Parathyroid adenoma (tissue), 2 donors: ENCODE results near the gene LRRC26.

ENCODE experiments used
- H2AFZ ChIP-seq: fragments of 300-600 bp; sonication (generic); one replicate; pipeline ENCODE4 v1.7.0; 2017; ENCODE audit warnings: antibody characterized with exemption, mild to moderate bottlenecking
- H3K27ac ChIP-seq: fragments of 300-600 bp; sonication (generic); one replicate; pipeline ENCODE4 v1.7.0; 2017
- H3K27me3 ChIP-seq: fragments of 300-600 bp; sonication (generic); one replicate; pipeline ENCODE4 v1.7.0; 2017; ENCODE audit warnings: low read length; ENCODE audit not compliant: control insufficient read depth, insufficient read depth
- H3K36me3 ChIP-seq: fragments of 300-600 bp; sonication (generic); one replicate; pipeline ENCODE4 v1.7.0; 2017; ENCODE audit warnings: low read length; ENCODE audit not compliant: control insufficient read depth, insufficient read depth
- H3K4me1 ChIP-seq: fragments of 300-600 bp; sonication (generic); one replicate; pipeline ENCODE4 v1.7.0; 2017; ENCODE audit warnings: control low read depth
- H3K4me2 ChIP-seq: fragments of 300-600 bp; sonication (generic); one replicate; pipeline ENCODE4 v1.7.0; 2017; ENCODE audit warnings: low read length
- H3K4me3 ChIP-seq: fragments of 300-600 bp; sonication (generic); one replicate; pipeline ENCODE4 v1.7.0; 2017; ENCODE audit warnings: low read depth, low read length
- H3K79me2 ChIP-seq: fragments of 300-600 bp; sonication (generic); one replicate; pipeline ENCODE4 v1.7.0; 2017; ENCODE audit warnings: control low read depth
- H3K9ac ChIP-seq: fragments of 300-600 bp; sonication (generic); one replicate; pipeline ENCODE4 v1.7.0; 2017; ENCODE audit warnings: mild to moderate bottlenecking
- H3K9me3 ChIP-seq: fragments of 300-600 bp; sonication (generic); one replicate; pipeline ENCODE4 v1.7.0; 2017; ENCODE audit warnings: low read length; ENCODE audit not compliant: control insufficient read depth
- TF ChIP-seq, protein P1 (sequence below): fragments of 300-600 bp; sonication (generic); IDR thresholded peaks from one replicate; pipeline ENCODE4 v1.7.0; 2017; ENCODE audit warnings: antibody characterized with exemption, mild to moderate bottlenecking
- donor health status: primary hyperparathyroidism.

Gene LRRC26, protein sequence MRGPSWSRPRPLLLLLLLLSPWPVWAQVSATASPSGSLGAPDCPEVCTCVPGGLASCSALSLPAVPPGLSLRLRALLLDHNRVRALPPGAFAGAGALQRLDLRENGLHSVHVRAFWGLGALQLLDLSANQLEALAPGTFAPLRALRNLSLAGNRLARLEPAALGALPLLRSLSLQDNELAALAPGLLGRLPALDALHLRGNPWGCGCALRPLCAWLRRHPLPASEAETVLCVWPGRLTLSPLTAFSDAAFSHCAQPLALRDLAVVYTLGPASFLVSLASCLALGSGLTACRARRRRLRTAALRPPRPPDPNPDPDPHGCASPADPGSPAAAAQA

DNA sequence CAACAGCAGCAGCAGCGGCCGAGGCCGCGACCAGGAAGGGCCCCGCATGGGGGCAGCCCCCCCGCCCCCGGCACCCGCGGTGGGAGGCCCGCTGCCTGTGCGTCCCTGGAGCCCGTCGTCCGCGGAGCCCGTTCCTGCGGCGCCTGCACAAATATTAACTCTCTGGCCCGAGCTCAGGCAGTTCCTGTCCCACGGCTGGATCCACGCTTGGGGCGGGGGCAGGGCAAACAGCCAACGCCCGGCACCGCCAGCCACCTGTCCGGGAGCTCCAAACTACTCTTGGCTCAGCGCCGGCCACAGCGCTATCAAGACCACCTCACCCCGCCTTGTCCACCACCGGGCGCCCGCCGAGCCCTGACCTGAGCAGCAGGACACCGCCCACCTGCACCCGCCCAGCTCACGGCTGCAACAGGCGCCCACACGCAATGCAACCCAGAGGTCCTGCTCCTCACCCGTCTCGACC is at the start of gene LRRC26:
Gene LRRC26, minus strand, starts transcription at position 156 of the 463 bp plus-strand sequence. Its CDS starts 108 bp downstream, at position 48.
- no peak within 1 kb of the TSS for H3K27ac ChIP-seq
- H3K9me3 ChIP-seq = no peaks in the 10 kb centered on the region
- no peaks in the 10 kb centered on the region for H3K79me2 ChIP-seq
- H3K4me3 ChIP-seq = no peak within 1 kb of the TSS
- H3K27me3 ChIP-seq = peaks cover 12% of the 10 kb centered on the region
- H3K4me2 ChIP-seq = peak within 1 kb of the TSS; percentile 69
- no peak within 1 kb of the TSS for H3K9ac ChIP-seq
- no peaks in the 10 kb centered on the region for H3K4me1 ChIP-seq
- TF ChIP-seq, protein P1, sequence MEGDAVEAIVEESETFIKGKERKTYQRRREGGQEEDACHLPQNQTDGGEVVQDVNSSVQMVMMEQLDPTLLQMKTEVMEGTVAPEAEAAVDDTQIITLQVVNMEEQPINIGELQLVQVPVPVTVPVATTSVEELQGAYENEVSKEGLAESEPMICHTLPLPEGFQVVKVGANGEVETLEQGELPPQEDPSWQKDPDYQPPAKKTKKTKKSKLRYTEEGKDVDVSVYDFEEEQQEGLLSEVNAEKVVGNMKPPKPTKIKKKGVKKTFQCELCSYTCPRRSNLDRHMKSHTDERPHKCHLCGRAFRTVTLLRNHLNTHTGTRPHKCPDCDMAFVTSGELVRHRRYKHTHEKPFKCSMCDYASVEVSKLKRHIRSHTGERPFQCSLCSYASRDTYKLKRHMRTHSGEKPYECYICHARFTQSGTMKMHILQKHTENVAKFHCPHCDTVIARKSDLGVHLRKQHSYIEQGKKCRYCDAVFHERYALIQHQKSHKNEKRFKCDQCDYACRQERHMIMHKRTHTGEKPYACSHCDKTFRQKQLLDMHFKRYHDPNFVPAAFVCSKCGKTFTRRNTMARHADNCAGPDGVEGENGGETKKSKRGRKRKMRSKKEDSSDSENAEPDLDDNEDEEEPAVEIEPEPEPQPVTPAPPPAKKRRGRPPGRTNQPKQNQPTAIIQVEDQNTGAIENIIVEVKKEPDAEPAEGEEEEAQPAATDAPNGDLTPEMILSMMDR = no peak
- H3K36me3 ChIP-seq = no peaks in the 10 kb centered on the region
- H2AFZ ChIP-seq = no peak within 1 kb of the TSS

DNA sequence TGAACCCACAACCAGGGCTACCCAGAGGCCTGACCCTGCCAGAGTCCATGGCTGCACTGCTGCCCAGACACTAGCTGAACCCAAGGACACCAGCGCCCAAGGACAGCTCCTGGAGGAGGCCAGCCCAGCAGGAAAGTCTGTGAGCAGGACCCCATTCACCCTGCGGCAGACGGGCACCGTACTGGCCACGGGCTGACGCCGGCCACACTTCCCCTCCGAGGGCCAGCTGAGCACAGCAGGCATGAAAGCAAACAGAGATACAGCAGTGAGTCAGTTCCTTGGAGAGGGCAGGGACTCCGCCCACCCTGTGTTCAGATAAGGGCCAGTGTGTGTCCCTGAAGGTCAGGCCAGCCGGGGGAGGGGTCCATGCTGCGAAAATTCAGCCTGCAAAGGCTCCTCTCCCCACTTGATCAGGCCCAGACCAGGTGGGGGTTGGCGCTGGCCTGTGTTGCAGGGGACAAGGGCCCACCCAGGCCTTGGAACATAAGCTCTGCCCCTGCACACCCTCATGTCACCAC is 49.0 kb upstream of the LRRC26 start:
- no peaks in the 10 kb centered on the region for H3K4me1 ChIP-seq
- no peak overlapping the region for H3K9ac ChIP-seq
- TF ChIP-seq, protein P1 = no peak
- H3K27me3 ChIP-seq = no peaks in the 10 kb centered on the region
- H3K4me2 ChIP-seq = no peak overlapping the region
- H3K27ac ChIP-seq = no peak overlapping the region
- no peak overlapping the region for H2AFZ ChIP-seq
- H3K4me3 ChIP-seq = no peak overlapping the region
- no peaks in the 10 kb centered on the region for H3K36me3 ChIP-seq
- no peaks in the 10 kb centered on the region for H3K79me2 ChIP-seq
- H3K9me3 ChIP-seq = no peaks in the 10 kb centered on the region

DNA sequence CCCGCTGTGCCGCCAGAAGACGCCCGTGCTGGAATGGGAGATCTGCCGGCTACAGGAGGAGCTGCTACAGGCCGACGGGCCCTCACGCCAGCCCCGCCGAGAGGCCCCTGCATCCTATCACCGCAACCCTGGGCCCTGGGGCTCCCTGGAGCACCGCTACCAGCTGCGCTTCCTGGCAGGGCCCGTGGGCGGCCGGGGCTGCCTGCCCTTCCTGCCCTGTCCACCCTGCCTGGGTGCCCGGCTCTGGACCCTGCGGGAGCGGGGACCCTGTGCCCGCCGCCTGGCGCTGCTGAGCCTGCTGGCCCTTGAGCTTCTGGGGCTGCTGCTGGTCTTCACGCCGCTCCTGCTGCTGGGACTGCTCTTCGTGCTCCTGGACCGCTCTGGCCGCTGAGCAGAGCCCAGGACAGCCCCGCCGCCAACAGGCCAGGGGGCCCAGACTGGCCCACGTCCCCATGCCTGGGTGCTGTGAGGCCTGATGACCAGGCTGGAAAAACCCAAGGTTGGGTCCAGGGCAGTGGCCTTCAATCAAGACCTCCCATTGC is 48.4 kb upstream of the LRRC26 start:
- Histone ChIP-seq H2AFZ (no peak overlapping the region), H3K9me3 (no peaks in the 10 kb centered on the region), H3K27me3 (no peaks in the 10 kb centered on the region), H3K9ac (no peak overlapping the region), H3K4me2 (no peak overlapping the region), H3K27ac (no peak overlapping the region), H3K4me1 (no peaks in the 10 kb centered on the region), H3K79me2 (no peaks in the 10 kb centered on the region), H3K36me3 (no peaks in the 10 kb centered on the region), H3K4me3 (no peak overlapping the region)
- TF ChIP-seq, protein P1 = no peak

DNA sequence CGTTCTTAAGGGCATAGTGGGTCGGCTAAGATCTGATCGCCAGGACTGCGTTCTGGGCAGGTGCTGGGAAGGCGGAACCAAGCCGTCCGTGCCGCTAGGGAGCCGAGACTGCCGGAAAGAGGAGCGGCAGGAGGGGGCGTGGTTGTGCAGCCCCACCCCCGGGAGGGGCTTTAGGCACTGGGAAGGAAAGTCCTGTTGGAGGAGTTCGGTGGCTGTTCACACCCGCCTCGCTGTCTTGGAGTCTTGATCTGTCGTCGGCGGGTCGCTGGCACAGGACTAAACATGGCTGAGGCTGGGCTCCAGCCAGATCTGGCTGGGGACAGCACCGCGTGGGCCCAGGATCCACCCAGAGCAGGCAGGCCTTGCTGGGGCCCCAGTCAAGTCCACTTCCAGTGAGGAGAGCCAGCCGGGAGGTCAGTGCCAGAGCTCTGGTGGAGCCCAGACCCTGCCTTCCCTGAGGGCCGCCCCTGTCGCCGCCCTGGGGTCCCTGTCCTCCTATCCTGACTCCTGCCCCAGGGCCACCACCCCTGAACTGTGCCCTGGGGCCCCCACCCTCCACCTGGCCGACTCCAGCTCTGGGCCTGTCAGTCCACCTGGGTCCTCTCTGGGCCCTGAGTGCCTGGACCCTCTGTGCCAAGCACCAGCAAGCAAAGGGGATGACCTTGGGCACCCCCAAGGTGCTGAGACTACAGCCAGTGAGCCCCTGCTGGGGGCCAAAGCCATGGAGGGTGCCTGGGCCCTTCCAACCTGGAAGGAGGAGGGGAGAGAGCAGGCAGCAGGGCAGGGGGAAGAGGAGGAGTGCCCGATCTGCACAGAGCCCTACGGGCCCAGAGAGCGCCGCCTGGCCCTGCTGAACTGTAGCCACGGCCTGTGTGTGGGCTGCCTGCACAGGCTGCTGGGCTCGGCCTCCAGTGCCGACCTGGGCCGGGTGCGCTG is 47.7 kb upstream of the LRRC26 start:
- TF ChIP-seq, protein P1 = no peak
- peak overlapping the region; percentile 19 for H3K4me3 ChIP-seq
- H3K9ac ChIP-seq = no peak overlapping the region
- H3K27ac ChIP-seq = no peak overlapping the region
- H3K4me1 ChIP-seq = no peaks in the 10 kb centered on the region
- H3K9me3 ChIP-seq = no peaks in the 10 kb centered on the region
- H3K36me3 ChIP-seq = no peaks in the 10 kb centered on the region
- no peaks in the 10 kb centered on the region for H3K79me2 ChIP-seq
- H2AFZ ChIP-seq = no peak overlapping the region
- no peaks in the 10 kb centered on the region for H3K27me3 ChIP-seq
- peak overlapping the region; percentile 45 for H3K4me2 ChIP-seq
